Psoas muscle (tissue), 8 donors: ENCODE data around the gene SLC7A5. TPM values are rescaled to one million over a fixed set of nuclear protein-coding genes. Genes with fewer than 3 reads are reported as not detected.

Source experiments
- ATAC-seq, 4 donors: fragments of 200-7000 bp; cut with Tn5 transposase; one replicate each; pipeline ENCODE4 v1.9.1; 2020; ENCODE audit warnings: moderate library complexity in 3 of 4, mild to moderate bottlenecking in 2 of 4
- DNase-seq, 2 donors: peaks; one replicate each; pipeline ENCODE4 v3.0.0-alpha.2; 2020
- H3K27ac ChIP-seq: fragments of 200-600 bp; one replicate; pipeline ENCODE4 v1.8.0; 2022
- H3K27me3 ChIP-seq, 3 donors: fragments of 200-600 bp in 1 of 3; one replicate each; pipeline versions ENCODE4 v1.6.1 to v1.8.0; 2013 to 2022; ENCODE audit warnings: low read length in 2 of 3, mild to moderate bottlenecking in 2 of 3, moderate library complexity in 1 of 3; ENCODE audit not compliant: insufficient read depth in 3 of 3
- H3K36me3 ChIP-seq, 2 donors: fragments of 200-600 bp in 1 of 2; one replicate each; pipeline versions ENCODE4 v1.6.1 to v1.8.0; 2013 to 2022; ENCODE audit warnings: low read depth in 1 of 2, mild to moderate bottlenecking in 1 of 2, moderate library complexity in 1 of 2; ENCODE audit not compliant: insufficient read depth in 1 of 2
- H3K4me1 ChIP-seq: fragments of 200-600 bp; one replicate; pipeline ENCODE4 v1.8.0; 2022
- H3K4me3 ChIP-seq: fragments of 200-600 bp; one replicate; pipeline ENCODE4 v1.8.0; 2022; ENCODE audit warnings: mild to moderate bottlenecking
- H3K9me3 ChIP-seq: fragments of 200-600 bp; one replicate; pipeline ENCODE4 v1.8.0; 2022
- WGBS, 3 donors: extraction: QIAGEN DNeasy Blood & Tissue Kit; methylation state at CpG; one replicate each; pipeline versions ENCODE4 v1.1.6 to v1.1.7; 2013; 5-methylcytosine and 5-hydroxymethylcytosine counted together
- intact Hi-C, 2 donors: fragments of 100-400 bp; cut with DNase I; formaldehyde crosslinking; loops; one replicate each; pipeline versions ENCODE4 v1.11.0 to v1.14.2; 2022
- polyA plus RNA-seq, 3 donors: library from polyadenylated mRNA; stranded (reverse); fragments of 200-250 nt; gene quantifications; one replicate each; pipeline ENCODE4 v1.2.3, GENCODE V29; 2013
- total RNA-seq, 4 donors: library from RNA; stranded (reverse); fragmentation: NEBNext Ultra II Directional in 2 of 4; extraction: Animal tissue kit (Norgen Biotek cat#: 25700) in 2 of 4; gene quantifications; one replicate each; pipeline versions ENCODE4 v1.2.1 to v1.2.4, GENCODE V29; 2021 to 2023
- TF ChIP-seq, protein P1 (sequence below): fragments of 200-600 bp; IDR thresholded peaks from one replicate; pipeline ENCODE4 v1.8.0; 2022; ENCODE audit warnings: antibody characterized with exemption
- donor health status: healthy with polysubstance abuse.
- donor health status: DM: no; HTN: no; CAD: no; lungs with moderate emphysema.
- donor health status: Bipolar disorder and iron deficiency.
- donor health status: healthy.
- donor health status: DM: yes; HTN: yes; CAD: no.
- donor health status: DM: no; HTN: no; CAD: no.
- donor health status: DM: no; HTN: no; CAD: no.
- donor health status: DM: yes; HTN: yes; CAD: no.

SLC7A5 gene
- total and polyA plus RNA-seq, 7 donors: 9.8 to 63.6 (median 20.2) TPM

DNA sequence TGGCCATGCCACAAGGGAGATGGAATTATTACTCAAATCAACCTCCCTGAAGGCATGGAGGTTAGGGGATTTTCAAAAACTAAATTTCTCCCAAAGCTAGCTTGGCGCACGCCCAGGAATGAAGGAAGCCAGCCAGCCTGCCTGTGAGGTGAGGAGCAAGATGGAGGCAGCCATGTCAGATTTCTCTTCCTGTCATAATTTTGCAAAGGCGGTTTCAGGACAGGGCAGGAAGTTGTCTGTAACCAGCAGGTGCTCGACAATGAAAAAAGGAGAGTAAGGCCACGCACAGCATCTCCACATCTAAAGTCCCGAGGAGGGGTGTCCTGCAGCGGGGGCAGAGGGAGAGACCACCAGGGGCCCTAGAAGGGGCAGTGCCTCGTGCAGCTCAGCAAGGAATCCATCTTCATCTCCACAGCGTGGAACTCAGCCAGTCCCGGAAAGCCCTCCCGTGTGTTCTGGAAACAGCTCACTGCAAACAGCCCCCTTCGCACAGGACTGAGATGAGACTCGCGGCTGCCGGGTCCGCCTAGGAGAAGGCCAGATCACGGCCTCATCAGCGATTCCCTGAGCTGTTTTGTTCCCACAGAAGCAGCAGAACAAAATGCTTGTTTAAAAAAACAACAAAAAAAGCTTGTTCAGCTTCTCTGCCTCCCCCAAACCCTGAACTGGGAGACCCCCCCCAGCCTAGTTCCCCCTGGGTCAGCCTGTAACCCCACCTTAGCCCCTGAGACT is 47.8 kb downstream of the SLC7A5 start:
- H3K4me3 ChIP-seq: no peak overlapping the region
- no peaks in the 10 kb centered on the region for H3K4me1 ChIP-seq
- peaks cover 2% of the 10 kb centered on the region for H3K9me3 ChIP-seq
- intact Hi-C loops: no loop called here
- TF ChIP-seq, protein P1, sequence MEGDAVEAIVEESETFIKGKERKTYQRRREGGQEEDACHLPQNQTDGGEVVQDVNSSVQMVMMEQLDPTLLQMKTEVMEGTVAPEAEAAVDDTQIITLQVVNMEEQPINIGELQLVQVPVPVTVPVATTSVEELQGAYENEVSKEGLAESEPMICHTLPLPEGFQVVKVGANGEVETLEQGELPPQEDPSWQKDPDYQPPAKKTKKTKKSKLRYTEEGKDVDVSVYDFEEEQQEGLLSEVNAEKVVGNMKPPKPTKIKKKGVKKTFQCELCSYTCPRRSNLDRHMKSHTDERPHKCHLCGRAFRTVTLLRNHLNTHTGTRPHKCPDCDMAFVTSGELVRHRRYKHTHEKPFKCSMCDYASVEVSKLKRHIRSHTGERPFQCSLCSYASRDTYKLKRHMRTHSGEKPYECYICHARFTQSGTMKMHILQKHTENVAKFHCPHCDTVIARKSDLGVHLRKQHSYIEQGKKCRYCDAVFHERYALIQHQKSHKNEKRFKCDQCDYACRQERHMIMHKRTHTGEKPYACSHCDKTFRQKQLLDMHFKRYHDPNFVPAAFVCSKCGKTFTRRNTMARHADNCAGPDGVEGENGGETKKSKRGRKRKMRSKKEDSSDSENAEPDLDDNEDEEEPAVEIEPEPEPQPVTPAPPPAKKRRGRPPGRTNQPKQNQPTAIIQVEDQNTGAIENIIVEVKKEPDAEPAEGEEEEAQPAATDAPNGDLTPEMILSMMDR: no peak
- no peaks in the 10 kb centered on the region for H3K27me3 ChIP-seq
- ATAC-seq (no peak), DNase-seq (no peak)
- no peaks in the 10 kb centered on the region for H3K36me3 ChIP-seq
- H3K27ac ChIP-seq: no peak overlapping the region
- WGBS, 3 donors: 48 to 55% (median 53%) methylated on average over 18 of the region's 18 CpGs

DNA sequence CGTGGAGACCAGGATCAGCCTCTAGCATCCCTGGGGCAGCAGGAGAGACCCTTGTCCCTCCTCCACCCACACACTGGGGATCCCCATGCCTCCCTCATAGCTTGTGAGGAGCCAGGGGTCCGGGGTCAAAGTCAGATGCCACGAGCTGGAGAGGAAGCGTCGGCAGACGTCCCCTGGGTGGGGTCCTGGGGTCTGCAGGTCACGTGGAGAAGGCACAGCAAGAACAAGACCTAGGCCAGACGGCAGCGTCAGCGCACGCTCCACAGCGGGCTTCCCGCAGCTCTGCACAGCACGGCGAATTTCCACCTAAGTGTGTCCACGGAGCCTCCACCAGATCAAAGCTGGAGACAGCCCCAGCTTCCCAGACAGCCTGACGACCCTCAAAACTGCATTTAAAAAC is 49.3 kb downstream of the SLC7A5 start:
- Histone ChIP-seq H3K4me1 (no peaks in the 10 kb centered on the region), H3K9me3 (peaks cover 2% of the 10 kb centered on the region), H3K36me3 (no peaks in the 10 kb centered on the region), H3K27me3 (no peaks in the 10 kb centered on the region), H3K27ac (no peak overlapping the region), H3K4me3 (no peak overlapping the region)
- DNase-seq (no peak), ATAC-seq (no peak)
- intact Hi-C loops: no loop called here
- TF ChIP-seq, protein P1: no peak
- WGBS, 3 donors: 89 to 92% (median 91%) methylated on average over 17 of the region's 17 CpGs

- intact Hi-C loops: no loop called here
- TF ChIP-seq, protein P1: no peak
- H3K4me3 ChIP-seq: no peak overlapping the region
- WGBS, 3 donors: 89 to 95% (median 92%) methylated on average over 14 to 15 of the region's 15 CpGs
- no peaks in the 10 kb centered on the region for H3K36me3 ChIP-seq
- H3K4me1 ChIP-seq: no peaks in the 10 kb centered on the region
- DNase-seq (no peak), ATAC-seq (no peak)
- no peak overlapping the region for H3K27ac ChIP-seq
- no peaks in the 10 kb centered on the region for H3K27me3 ChIP-seq
- H3K9me3 ChIP-seq: peaks cover 2% of the 10 kb centered on the region
These were observed 50.0 kb downstream of the SLC7A5 start for GRCh38 chr16:87819282-87819681.

GRCh38 chr16:87818533-87819161 is 50.7 kb downstream of the SLC7A5 start:
- no peaks in the 10 kb centered on the region for H3K4me1 ChIP-seq
- TF ChIP-seq, protein P1: no peak
- H3K27me3 ChIP-seq: no peaks in the 10 kb centered on the region
- H3K27ac ChIP-seq: no peak overlapping the region
- H3K36me3 ChIP-seq: no peaks in the 10 kb centered on the region
- no peak for DNase-seq
- ATAC-seq: no peak
- no peak overlapping the region for H3K4me3 ChIP-seq
- peaks cover 2% of the 10 kb centered on the region for H3K9me3 ChIP-seq
- intact Hi-C loops: no loop called here
- WGBS, 3 donors: 77 to 90% (median 82%) methylated on average over 15 to 16 of the region's 16 CpGs
